K562 (cell line): ENCODE data around the gene SPINK5. TPM values are rescaled to one million over a fixed set of nuclear protein-coding genes. Genes with fewer than 3 reads are reported as not detected.

Experiments
- ATAC-seq: fragments of 200-7000 bp; cut with Tn5 transposase; 3 replicates; pipeline ENCODE4 v1.9.1; 2020; ENCODE audit warnings: moderate library complexity
- BruUV-seq: library from RNA; stranded (reverse); fragments of 400-500 nt; replicated peaks from 2 replicates; lab custom pipeline; 2021; lab: Mats Ljungman, UMichigan
- CTCF ChIA-PET: fragments of 300-600 bp; formaldehyde crosslinking; extraction: SDS; loops from one replicate; lab custom pipeline; 2021; ENCODE audit warnings: low intra/inter-chr PET ratio; lab: Yijun Ruan, JAX
- POLR2A ChIA-PET: fragments of 300-600, 350-650 bp; sonication (Branson Sonifier 250); formaldehyde crosslinking; extraction: SDS; loops from one replicate; lab custom pipeline; 2021; ENCODE audit warnings: antibody characterized with exemption, inconsistent platforms; lab: Yijun Ruan, JAX
- DNase-seq, 4 experiments: peaks; one replicate each; pipeline versions ENCODE4 v3.0.0 to v3.0.0-alpha.2; 2011 to 2018; ENCODE audit warnings: low spot score in 3 of 4, mixed read lengths in 3 of 4; ENCODE audit errors: extremely low read depth in 1 of 4
- FAIRE-seq: peaks from 2 replicates; lab custom pipeline; 2011; peaks lifted over from hg19 to GRCh38; lab: Jason Lieb, UNC
- H2AFZ ChIP-seq: 2 replicates; pipeline ENCODE4 v1.6.0; 2011; ENCODE audit warnings: low read depth, low read length, control low read depth, inconsistent platforms
- H3K27ac ChIP-seq: fragments of 200-600 bp; 3 replicates; pipeline ENCODE4 v1.8.0; 2011; ENCODE audit warnings: low read depth, mild to moderate bottlenecking, control low read depth, inconsistent platforms, low read length, moderate library complexity, mixed read lengths; ENCODE audit errors: extremely low read depth
- H3K27me3 ChIP-seq, 2 experiments: fragments of 300-600 bp in 1 of 2; 2 replicates in 1 of 2; 3 replicates in 1 of 2; pipeline versions ENCODE4 v1.6.0 to v1.8.0; 2011; ENCODE audit warnings: inconsistent platforms in 2 of 2, low read length in 2 of 2, mild to moderate bottlenecking in 1 of 2, mixed read lengths in 1 of 2, moderate library complexity in 1 of 2; ENCODE audit not compliant: control insufficient read depth in 2 of 2, insufficient read depth in 2 of 2
- H3K36me3 ChIP-seq: fragments of 300-600 bp; 3 replicates; pipeline ENCODE4 v1.8.0; 2011; ENCODE audit warnings: mild to moderate bottlenecking, low read length, inconsistent platforms; ENCODE audit not compliant: control insufficient read depth, insufficient read depth
- H3K4me1 ChIP-seq, 2 experiments: fragments of 200-600 bp in 1 of 2; replicated peaks in 1 of 2; 2 replicates in 1 of 2; 3 replicates in 1 of 2; pipeline versions ENCODE4 v1.5.1 to v1.8.0; 2011; ENCODE audit warnings: inconsistent platforms in 2 of 2, low read length in 2 of 2, mild to moderate bottlenecking in 1 of 2, mixed read lengths in 1 of 2, moderate library complexity in 1 of 2; ENCODE audit not compliant: control insufficient read depth in 2 of 2, insufficient read depth in 2 of 2
- H3K4me2 ChIP-seq: 2 replicates; pipeline ENCODE4 v1.6.1; 2011; ENCODE audit warnings: low read length, control low read depth, inconsistent platforms, mixed read lengths; ENCODE audit not compliant: insufficient read depth
- H3K4me3 ChIP-seq: fragments of 200-600 bp; sonication (generic), shearing (Covaris generic); 2 replicates; pipeline ENCODE4 v1.5.1; 2016; ENCODE audit warnings: control low read depth, inconsistent platforms
- H3K79me2 ChIP-seq: fragments of 200-600 bp; 3 replicates; pipeline ENCODE4 v1.8.0; 2011; ENCODE audit warnings: low read length, inconsistent platforms; ENCODE audit not compliant: control insufficient read depth, insufficient read depth
- H3K9ac ChIP-seq, 2 experiments: 2 replicates each; pipeline versions ENCODE4 v1.6.0 to v1.6.1; 2011; ENCODE audit warnings: low read depth in 2 of 2, low read length in 2 of 2, control low read depth in 1 of 2, inconsistent platforms in 1 of 2, mild to moderate bottlenecking in 1 of 2, mixed read lengths in 1 of 2; ENCODE audit not compliant: insufficient read depth in 1 of 2
- H3K9me1 ChIP-seq: one replicate; pipeline ENCODE4 v1.6.0; 2011; ENCODE audit warnings: inconsistent platforms, mild to moderate bottlenecking, low read length, moderate library complexity; ENCODE audit not compliant: control insufficient read depth, insufficient read depth
- H3K9me3 ChIP-seq: replicated peaks from 2 replicates; pipeline ENCODE4 v1.5.1; 2011; ENCODE audit warnings: low read depth, low read length, inconsistent platforms; ENCODE audit not compliant: control insufficient read depth, insufficient read depth
- H4K20me1 ChIP-seq: replicated peaks from 2 replicates; pipeline ENCODE4 v1.6.1; 2011; ENCODE audit warnings: low read length, inconsistent platforms, mixed read lengths; ENCODE audit not compliant: control insufficient read depth, insufficient read depth
- BHLHE40 ChIP-seq: IDR thresholded peaks from 2 replicates; pipeline ENCODE4 v1.6.1; 2011; ENCODE audit warnings: low read length, improper control_type of control experiment
- CBX3 ChIP-seq, 2 experiments: IDR thresholded peaks; 1 replicate in 1 of 2; 2 replicates in 1 of 2; pipeline ENCODE4 v1.6.1; 2012; ENCODE audit warnings: inconsistent platforms in 2 of 2, low read length in 2 of 2, borderline replicate concordance in 1 of 2, control low read depth in 1 of 2
- CEBPG ChIP-seq, 3 experiments: fragments of 200-800 bp in 1 of 3; sonication (Bioruptor generic) in 1 of 3; sonication (generic) in 1 of 3; formaldehyde crosslinking in 1 of 3; IDR thresholded peaks in 2 of 3; conservative IDR thresholded peaks in 1 of 3; 2 replicates each; pipeline versions ENCODE4 v1.6.1 to v1.8.0; 2016 to 2022; ENCODE audit warnings: missing compliant biosample characterization in 2 of 3, missing genetic modification characterization in 2 of 3, mild to moderate bottlenecking in 1 of 3, missing genetic modification reagents in 1 of 3
- CHCHD3 ChIP-seq: fragments of 250-450 bp; sonication (Bioruptor Pico); IDR thresholded peaks from 2 replicates; pipeline ENCODE4 v2.1.2; 2022; ENCODE audit warnings: mild to moderate bottlenecking
- LEF1 ChIP-seq: fragments of 450-650 bp; IDR thresholded peaks from 2 replicates; pipeline ENCODE4 v1.6.1; 2016; ENCODE audit warnings: mild to moderate bottlenecking
- NFE2L1 ChIP-seq: fragments of 450-650 bp; IDR thresholded peaks from 2 replicates; pipeline ENCODE4 v1.6.1; 2016; ENCODE audit warnings: missing genetic modification characterization, low read depth, mild to moderate bottlenecking, missing compliant biosample characterization, moderate library complexity, borderline replicate concordance
- RHOXF2B ChIP-seq: fragments of 250-450 bp; sonication (Bioruptor Pico); conservative IDR thresholded peaks from 2 replicates; pipeline ENCODE4 v1.5.1; 2021
- TRIM24 ChIP-seq, 2 experiments: fragments of 450-650 bp; IDR thresholded peaks; 2 replicates each; pipeline ENCODE4 v1.6.1; 2016
- ZBTB11 ChIP-seq, 3 experiments: fragments of 200-800 bp in 1 of 3; fragments of 250-450 bp in 1 of 3; fragments of 450-650 bp in 1 of 3; sonication (Bioruptor Pico) in 1 of 3; sonication (Bioruptor generic) in 1 of 3; formaldehyde crosslinking in 1 of 3; IDR thresholded peaks; 2 replicates each; pipeline versions ENCODE4 v1.6.1 to v1.8.0; 2016 to 2022; ENCODE audit warnings: mild to moderate bottlenecking in 2 of 3, missing genetic modification characterization in 2 of 3, missing compliant biosample characterization in 1 of 3, moderate library complexity in 1 of 3
- ZNF274 ChIP-seq: IDR thresholded peaks from 2 replicates; pipeline ENCODE4 v1.6.1; 2011; ENCODE audit warnings: low read depth, mild to moderate bottlenecking, low read length, moderate library complexity, borderline replicate concordance
- ZNF444 ChIP-seq: fragments of 250-450 bp; sonication (Bioruptor Pico); IDR thresholded peaks from 2 replicates; pipeline ENCODE4 v1.4.0; 2020; ENCODE audit warnings: mild to moderate bottlenecking, moderate library complexity
- ZNF507 ChIP-seq: conservative IDR thresholded peaks from 2 replicates; pipeline ENCODE4 v1.6.1; 2017; ENCODE audit warnings: missing genetic modification characterization, missing compliant biosample characterization
- WGBS: fragments of 100-300 bp; shearing (Covaris generic); methylation state at CpG from one replicate; pipeline ENCODE4 v1.1.6; 2016; ENCODE audit warnings: low coverage, mixed read lengths; ENCODE audit not compliant: insufficient coverage; ENCODE audit errors: missing lambda C conversion rate; 5-methylcytosine and 5-hydroxymethylcytosine counted together
- in situ Hi-C: fragments of 300-500 bp; cut with MboI; formaldehyde crosslinking; loops from 4 replicates; pipeline ENCODE4 v1.15.0; 2018; ENCODE audit warnings: inconsistent platforms, mixed read lengths
- intact Hi-C: fragments of 100-400 bp; cut with micrococcal nuclease; formaldehyde crosslinking; loops from 2 replicates; pipeline ENCODE4 v1.14.2; 2022
- polyA plus RNA-seq, 8 experiments: library from polyadenylated mRNA; depleted of rRNA in 4 of 8; stranded (reverse) in 5 of 8; unstranded in 3 of 8; fragments of >200 nt; fragmentation: Nextera tagmentation in 2 of 8; fragmentation: Illumina TruSeq in 1 of 8; extraction: Ambion mirVana in 2 of 8; extraction: Trizol in 1 of 8; gene quantifications; 2 replicates each; pipeline versions ENCODE4 v1.2.1 to v1.2.3, GENCODE V29; 2011 to 2014; ENCODE audit warnings: inconsistent platforms in 1 of 8, missing spikeins in 1 of 8
- total RNA-seq, 7 experiments: library from RNA; depleted of rRNA in 6 of 7; stranded (reverse); fragments of >200 nt in 6 of 7; fragmentation: Illumina TruSeq in 2 of 7; extraction: Trizol in 2 of 7; gene quantifications; 2 replicates each; pipeline versions ENCODE4 v1.2.1 to v1.2.3, GENCODE V29; 2011 to 2021; ENCODE audit warnings: low replicate concordance in 1 of 7

Gene SPINK5
- total and polyA plus RNA-seq, 9 of the 15 experiments (the other 6 are each of a cell fraction or from before 2014, with no cell fraction given), result 0.07 to 0.68 (median 0.16) TPM; not detected in 1

DNA sequence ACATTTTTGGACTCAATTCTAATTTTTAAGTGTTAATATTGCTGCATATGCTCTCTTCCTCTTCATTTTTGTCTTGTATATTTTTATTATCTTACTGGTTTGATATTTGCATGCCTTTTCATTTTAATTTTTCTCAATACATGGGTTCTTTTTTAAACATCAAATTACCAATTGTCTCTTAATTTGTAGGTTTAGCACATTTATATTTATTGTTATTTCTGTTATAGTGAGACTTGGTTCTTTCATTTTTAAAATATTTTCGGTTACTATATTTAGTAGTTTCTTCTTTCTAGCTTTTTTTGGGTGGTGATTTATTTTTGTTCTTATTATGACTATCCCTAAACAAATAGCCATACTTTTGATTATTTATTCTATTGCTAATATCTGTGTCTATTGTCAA, 19.4 kb downstream of the SPINK5 start:
- TF ChIP-seq ZNF507 (tag), result peak; percentile 98
- TF ChIP-seq CHCHD3 (CRISPR knock-in tag), result no peak
- TF ChIP-seq CBX3 (IDR thresholded peaks at IDR 0.05; ENCODE audit: borderline replicate concordance in 1 of 2, low read length in 2 of 2), result no peak
- TF ChIP-seq, all 486 proteins: peak for 1
- Histone ChIP-seq H3K79me2 (no peaks in the 10 kb centered on the region), H3K36me3 (no peaks in the 10 kb centered on the region), H2AFZ (no peak overlapping the region), H3K4me3 (no peak overlapping the region), H3K9me3 (no peaks in the 10 kb centered on the region), H3K9me1 (no peaks in the 10 kb centered on the region), H3K9ac (no peak overlapping the region), H3K4me2 (no peak overlapping the region), H3K27me3 (no peaks in the 10 kb centered on the region), H4K20me1 (no peaks in the 10 kb centered on the region), H3K27ac (no peak overlapping the region), H3K4me1 (no peaks in the 10 kb centered on the region)
- no TSS peak for BruUV-seq
- ATAC-seq (no peak), FAIRE-seq (no peak), DNase-seq (no peak)
- 0% methylated on average over 1 of the region's 1 CpG for WGBS
- in situ Hi-C loops, result no loop called here
- ChIA-PET CTCF (no interaction called here), POLR2A (no interaction called here)
- intact Hi-C loops, result no loop called here

DNA sequence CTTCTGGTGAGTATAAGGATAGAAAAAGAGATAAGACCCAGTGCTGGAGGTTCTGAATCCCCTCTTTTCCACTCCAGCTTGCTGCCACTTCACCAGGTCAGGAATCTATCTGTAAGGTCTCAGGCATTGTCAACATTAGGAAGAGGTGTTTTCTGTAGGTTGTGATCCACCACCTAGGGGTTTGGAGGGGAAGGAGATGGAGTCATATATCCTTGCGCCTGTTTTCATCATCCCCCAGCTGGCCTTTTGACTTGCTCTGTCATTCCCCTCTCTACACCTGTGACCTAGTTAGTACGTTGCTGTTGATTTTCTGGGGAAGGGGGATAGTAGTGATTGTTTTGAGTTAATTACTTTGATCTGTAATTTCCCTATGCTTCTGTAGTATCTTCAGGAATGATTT, 20.5 kb downstream of the SPINK5 start:
- H3K36me3 ChIP-seq, result no peaks in the 10 kb centered on the region
- no peaks in the 10 kb centered on the region for H3K27me3 ChIP-seq
- ChIA-PET CTCF (no interaction called here), POLR2A (no interaction called here)
- FAIRE-seq (no peak), ATAC-seq (no peak), DNase-seq (no peak)
- no peaks in the 10 kb centered on the region for H3K9me3 ChIP-seq
- no peak overlapping the region for H3K4me3 ChIP-seq
- intact Hi-C loops, result no loop called here
- H3K9ac ChIP-seq, result no peak overlapping the region
- in situ Hi-C loops, result no loop called here
- no peaks in the 10 kb centered on the region for H3K4me1 ChIP-seq
- no peak overlapping the region for H3K27ac ChIP-seq
- H3K79me2 ChIP-seq, result no peaks in the 10 kb centered on the region
- BruUV-seq, result no TSS peak
- no peaks in the 10 kb centered on the region for H3K9me1 ChIP-seq
- 4% methylated on average over 2 of the region's 2 CpGs for WGBS
- H4K20me1 ChIP-seq, result no peaks in the 10 kb centered on the region
- no peak overlapping the region for H2AFZ ChIP-seq
- no peak overlapping the region for H3K4me2 ChIP-seq
- TF ChIP-seq LEF1, result no peak
- TF ChIP-seq ZNF274, result no peak
- TF ChIP-seq RHOXF2B (CRISPR knock-in tag), result no peak
- TF ChIP-seq CEBPG (CRISPR knock-in tag; IDR thresholded peaks at IDR 0.05), result no peak
- TF ChIP-seq CEBPG (tag; conservative IDR thresholded peaks at IDR 0.05 in 1 of 2, IDR thresholded peaks at IDR 0.05 in 1 of 2), result peak in 1 of 2 experiments; percentile 69; a peak in 2 of 4 replicates
- no peak for TF ChIP-seq ZBTB11 (CRISPR knock-in tag; IDR thresholded peaks at IDR 0.05)
- TF ChIP-seq ZNF444, result no peak
- TF ChIP-seq TRIM24 (IDR thresholded peaks at IDR 0.05), result peak; percentile 44 to 68; a peak in 2 of 4 replicates
- TF ChIP-seq NFE2L1, result no peak
- TF ChIP-seq BHLHE40, result no peak
